ENCODE data around the gene C17orf107. TPM values are rescaled to one million over a fixed set of nuclear protein-coding genes. Genes with fewer than 3 reads are reported as not detected.

The C17orf107 gene
- total RNA-seq, 1 experiment from 2014 or later = 1.7 TPM

DNA sequence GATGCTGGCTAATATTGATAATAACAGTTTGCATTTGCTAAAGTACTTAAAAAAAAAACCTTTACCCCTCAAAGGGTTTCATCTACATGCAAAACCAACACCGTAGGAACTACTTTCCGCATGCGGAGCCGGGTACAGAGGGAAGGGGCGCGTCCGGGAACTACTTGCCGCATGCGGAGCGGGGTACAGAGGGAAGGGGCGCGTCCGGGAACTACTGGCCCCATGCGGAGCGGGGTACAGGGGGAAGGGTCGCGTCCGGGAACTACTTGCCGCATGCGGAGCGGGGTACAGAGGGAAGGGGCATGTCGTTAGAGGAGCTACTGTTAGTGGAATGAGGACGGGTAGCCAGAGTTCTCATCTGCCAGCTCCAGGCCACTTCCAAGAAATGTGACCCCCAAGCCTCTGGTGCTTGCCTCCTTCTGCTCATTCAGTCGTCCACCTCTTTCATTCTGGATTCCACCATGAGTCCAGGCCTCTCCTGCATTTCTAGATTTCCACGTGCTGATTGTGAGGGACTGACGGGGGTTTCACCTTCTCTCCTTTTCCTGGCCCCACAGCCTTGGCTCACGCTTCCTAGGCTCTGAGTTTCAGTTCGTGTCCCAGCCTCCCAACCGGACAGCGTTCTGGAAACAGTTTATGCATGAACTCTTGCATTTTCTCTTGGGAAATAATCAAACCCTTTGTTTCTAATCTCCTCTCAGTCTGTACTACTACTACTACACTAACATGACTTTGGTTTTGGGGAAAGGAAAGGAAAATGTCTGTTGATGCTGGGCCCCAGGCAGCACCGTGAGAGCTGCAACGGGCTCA lies 39.3 kb upstream of the C17orf107 start:
- TF ChIP-seq, protein P1, sequence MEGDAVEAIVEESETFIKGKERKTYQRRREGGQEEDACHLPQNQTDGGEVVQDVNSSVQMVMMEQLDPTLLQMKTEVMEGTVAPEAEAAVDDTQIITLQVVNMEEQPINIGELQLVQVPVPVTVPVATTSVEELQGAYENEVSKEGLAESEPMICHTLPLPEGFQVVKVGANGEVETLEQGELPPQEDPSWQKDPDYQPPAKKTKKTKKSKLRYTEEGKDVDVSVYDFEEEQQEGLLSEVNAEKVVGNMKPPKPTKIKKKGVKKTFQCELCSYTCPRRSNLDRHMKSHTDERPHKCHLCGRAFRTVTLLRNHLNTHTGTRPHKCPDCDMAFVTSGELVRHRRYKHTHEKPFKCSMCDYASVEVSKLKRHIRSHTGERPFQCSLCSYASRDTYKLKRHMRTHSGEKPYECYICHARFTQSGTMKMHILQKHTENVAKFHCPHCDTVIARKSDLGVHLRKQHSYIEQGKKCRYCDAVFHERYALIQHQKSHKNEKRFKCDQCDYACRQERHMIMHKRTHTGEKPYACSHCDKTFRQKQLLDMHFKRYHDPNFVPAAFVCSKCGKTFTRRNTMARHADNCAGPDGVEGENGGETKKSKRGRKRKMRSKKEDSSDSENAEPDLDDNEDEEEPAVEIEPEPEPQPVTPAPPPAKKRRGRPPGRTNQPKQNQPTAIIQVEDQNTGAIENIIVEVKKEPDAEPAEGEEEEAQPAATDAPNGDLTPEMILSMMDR (IDR thresholded peaks at IDR 0.05 in 2 of 3, conservative IDR thresholded peaks at IDR 0.05 in 1 of 3; ENCODE audit: borderline replicate concordance in 1 of 3, insufficient read depth in 1 of 3, low read depth in 2 of 3, low read length in 2 of 3) = no peak
- TF ChIP-seq ELF1 (IDR thresholded peaks at IDR 0.05; ENCODE audit: borderline replicate concordance, low read depth) (no peak), EZH2phosphoT487 (IDR thresholded peaks at IDR 0.05; ENCODE audit: borderline replicate concordance) (no peak), RAD21 (IDR thresholded peaks at IDR 0.05; ENCODE audit: low read depth) (no peak), POLR2A (IDR thresholded peaks at IDR 0.05; ENCODE audit: borderline replicate concordance, extremely low read depth, insufficient read depth, insufficient read length) (no peak), SRF (IDR thresholded peaks at IDR 0.05; ENCODE audit: low read depth) (no peak), CEBPB (IDR thresholded peaks at IDR 0.05; ENCODE audit: low read depth) (no peak), EGR1 (IDR thresholded peaks at IDR 0.05; ENCODE audit: low read depth) (no peak)
- Histone ChIP-seq H3K27ac (ENCODE audit: low read depth, low read length) (no peak overlapping the region), H3K4me2 (ENCODE audit: low read length) (no peak overlapping the region), H3K9ac (ENCODE audit: low read length) (no peak overlapping the region), H3K4me1 (ENCODE audit: control insufficient read depth in 1 of 2, insufficient read depth in 2 of 2, low read length in 2 of 2) (peaks cover 12 to 24% of the 10 kb centered on the region in 2 experiments; a peak in 3 of 4 replicates), H3K27me3 (ENCODE audit: insufficient read depth, low read length) (no peaks in the 10 kb centered on the region), H3K9me3 (ENCODE audit: control insufficient read depth in 1 of 2, insufficient read depth in 1 of 2, low read depth in 1 of 2, low read length in 2 of 2) (no peaks in the 10 kb centered on the region), H3K9me2 (ENCODE audit: insufficient read depth) (no peaks in the 10 kb centered on the region), H4K20me1 (ENCODE audit: insufficient read depth) (no peaks in the 10 kb centered on the region), H3K79me2 (ENCODE audit: insufficient read depth, low read length) (peaks cover 56% of the 10 kb centered on the region), H2AFZ (ENCODE audit: low read depth, low read length, poor library complexity, severe bottlenecking) (no peak overlapping the region), H3K4me3 (replicated peaks in 1 of 2; ENCODE audit: low read depth in 1 of 2, low read length in 2 of 2) (no peak overlapping the region), H3K36me3 (ENCODE audit: control insufficient read depth in 1 of 2, insufficient read depth in 2 of 2, low read length in 2 of 2) (no peaks in the 10 kb centered on the region)
- intact Hi-C loops (cut with micrococcal nuclease) = no loop called here
- no peak for ATAC-seq
- no TSS peak for BruUV-seq (replicated peaks)
- ChIA-PET POLR2A (no interaction called here), CTCF (no interaction called here), RAD21 (ENCODE audit: low non-redundant PET in 1 of 2, low total read pairs in 2 of 2, uncharacterized antibody in 2 of 2, unreplicated experiment in 2 of 2) (no interaction called here)
- no peak for DNase-seq (ENCODE audit: low read depth, low spot score)
